GM18909 (cell line): ENCODE data around the gene CAT.
A peak's percentile ranks its signal among the peaks of the same experiment; 100 is the strongest.
"Not testable (repeated sequence)": the region's sequence is repeated elsewhere in the genome, so short reads cannot be mapped to it uniquely, and the experiment has no call there.

Experiments
- ATAC-seq: cut with Tn5 transposase; IDR thresholded peaks from one replicate; pipeline ENCODE4 v1.9.1; 2021; ENCODE audit warnings: mild to moderate bottlenecking; ENCODE audit not compliant: unreplicated experiment, poor library complexity

CAT gene

DNA sequence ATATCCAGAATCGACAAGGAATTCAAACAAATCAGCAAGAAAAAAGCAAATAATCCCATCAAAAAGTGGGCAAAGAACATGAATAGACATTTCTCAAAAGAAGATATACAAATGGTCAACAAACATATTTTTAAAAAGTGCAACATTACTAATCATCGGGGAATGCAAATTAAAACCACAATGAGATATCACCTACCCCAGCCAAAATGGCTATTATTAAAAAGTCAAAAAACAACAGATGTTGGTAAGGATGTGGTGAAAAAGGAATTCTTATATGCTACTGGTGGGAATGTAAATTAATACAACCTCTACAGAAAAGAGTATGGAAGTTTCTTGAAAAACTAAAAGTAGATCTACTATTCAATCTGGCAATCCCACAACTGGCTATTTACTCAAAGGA lies 13.9 kb upstream of the CAT start:
- not testable (repeated sequence) for ATAC-seq

DNA sequence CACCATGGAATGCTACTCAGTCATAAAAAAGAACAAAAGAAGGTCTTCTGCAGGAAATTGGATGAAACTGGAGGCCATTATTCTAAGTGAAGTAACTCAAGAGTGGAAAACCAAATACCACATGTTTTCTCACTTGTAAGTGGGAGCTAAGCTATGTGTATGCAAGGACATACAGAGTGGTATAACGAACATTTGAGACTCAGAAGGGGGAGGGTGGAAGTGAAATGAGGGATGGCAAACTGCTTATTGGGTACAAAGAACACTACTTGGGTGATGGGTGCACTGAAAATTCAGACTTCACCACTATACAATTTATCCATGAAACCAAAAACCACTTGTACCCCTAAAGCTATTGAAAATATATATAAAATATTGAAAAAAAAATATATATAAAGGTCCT lies 13.4 kb upstream of the CAT start:
- ATAC-seq = no peak

DNA sequence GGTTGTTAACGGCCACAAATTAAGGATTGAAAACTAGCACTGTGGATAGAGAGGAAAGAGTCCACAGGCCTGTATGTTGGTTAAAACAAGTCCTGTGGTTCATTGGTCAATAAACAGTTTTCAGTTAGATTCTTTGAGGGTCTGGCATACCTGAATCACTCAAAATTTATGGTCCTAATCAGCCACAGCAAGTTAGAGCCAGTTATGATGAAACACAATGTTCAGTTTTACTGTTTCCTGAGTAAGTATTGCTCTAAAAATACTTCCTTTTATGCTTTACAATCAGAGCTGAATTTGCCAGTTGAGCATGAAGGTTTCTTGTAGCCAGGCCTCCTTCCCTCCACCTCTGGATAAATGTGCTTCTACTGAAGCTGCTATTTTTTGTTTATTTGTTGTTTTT lies 12.9 kb upstream of the CAT start:
- no peak for ATAC-seq

GRCh38 chr11:34426766-34427185 lies 12.0 kb upstream of the CAT start:
- no peak for ATAC-seq

DNA sequence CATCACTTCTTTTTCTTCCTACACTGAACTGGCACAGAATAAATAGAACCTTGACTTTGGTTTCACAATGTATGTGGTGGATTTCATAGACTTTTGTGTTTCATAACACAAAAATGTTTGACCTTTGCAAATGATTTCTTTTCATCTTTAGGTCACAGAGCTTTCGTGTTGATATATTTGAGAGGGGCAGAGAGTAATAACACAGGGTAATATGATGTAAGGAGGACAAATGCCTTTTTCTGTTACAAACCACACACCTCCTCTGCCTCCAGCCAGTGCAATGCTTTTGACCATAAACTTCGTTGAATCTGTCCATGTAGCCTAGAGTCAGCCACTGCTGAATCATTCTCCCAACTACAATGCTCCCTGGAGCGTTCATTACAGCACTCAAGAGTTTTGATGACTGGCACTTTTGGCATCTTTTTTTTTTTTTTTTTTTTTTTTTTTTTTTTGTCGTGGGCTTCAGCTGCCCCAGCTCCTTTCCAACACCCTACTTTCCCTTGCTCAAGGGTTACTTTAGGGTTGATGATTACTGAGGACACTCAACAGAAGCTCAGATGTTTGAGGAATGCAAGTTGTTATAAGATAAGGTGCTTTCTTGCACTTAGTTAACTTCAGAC lies 11.4 kb upstream of the CAT start:
- no peak for ATAC-seq

- ATAC-seq = no peak
These were observed 6.8 kb upstream of the CAT start for GRCh38 chr11:34431979-34432378.

DNA sequence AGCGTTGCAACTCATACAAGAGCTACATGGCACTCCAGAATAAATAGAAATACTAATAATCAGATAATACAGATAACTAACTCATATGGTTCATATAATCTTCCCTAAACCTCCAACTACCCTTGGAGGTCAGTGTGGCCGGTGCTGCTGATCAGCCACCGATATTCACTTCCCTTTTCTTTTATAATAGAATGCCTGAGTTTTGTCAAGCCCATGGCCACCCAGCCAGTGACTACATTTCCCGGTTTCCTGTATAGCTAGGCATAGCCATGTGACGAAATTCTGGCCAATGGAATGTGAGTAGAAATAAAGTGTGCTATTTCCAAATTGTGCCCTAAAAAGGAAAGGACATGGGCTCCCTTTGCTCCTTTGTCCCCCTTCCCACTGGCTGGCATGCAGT lies 5.9 kb upstream of the CAT start:
- ATAC-seq = no peak

- no peak for ATAC-seq
These were observed 4.8 kb upstream of the CAT start for GRCh38 chr11:34433899-34434298.

DNA sequence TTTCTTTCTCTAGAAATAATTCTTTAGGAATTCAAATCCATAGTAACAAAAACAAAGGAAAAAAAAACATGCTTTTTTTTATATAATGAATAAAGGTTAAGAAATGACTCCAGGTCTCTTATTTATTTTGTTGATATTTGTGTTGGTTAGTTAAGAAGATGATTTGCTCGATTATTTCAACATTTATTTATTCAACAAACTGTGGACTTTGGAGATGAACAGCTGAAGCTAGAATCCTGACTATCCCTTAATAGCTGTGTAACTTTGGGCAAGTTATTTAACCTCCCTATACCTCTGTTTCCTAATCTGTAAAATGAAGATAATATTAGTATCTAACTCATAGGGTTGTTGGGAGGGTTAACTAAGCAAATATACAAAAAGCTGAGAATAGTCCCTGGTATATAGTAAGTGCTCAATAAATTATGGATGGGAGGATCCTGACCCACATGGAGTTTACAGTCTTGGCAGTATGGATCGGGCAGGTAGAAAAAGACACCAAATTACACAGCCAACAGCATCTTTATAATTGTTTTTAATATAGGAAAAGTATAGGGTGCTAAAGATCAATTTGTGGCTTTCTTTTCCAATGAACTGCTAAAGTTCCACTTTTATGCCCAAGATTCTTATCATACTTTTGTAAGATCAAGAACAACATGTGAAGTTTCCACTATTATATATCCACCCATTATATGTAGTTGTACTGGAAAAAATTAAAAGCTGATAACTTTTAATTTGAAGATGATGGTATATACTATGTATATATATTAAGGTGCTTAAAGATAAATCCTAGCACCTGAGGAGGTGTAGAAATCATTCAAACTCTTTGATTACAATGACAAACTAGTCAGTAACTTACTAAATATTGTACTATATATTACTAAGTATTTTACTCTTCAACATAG lies 1.3 kb upstream of the CAT start:
- ATAC-seq = no peak

DNA sequence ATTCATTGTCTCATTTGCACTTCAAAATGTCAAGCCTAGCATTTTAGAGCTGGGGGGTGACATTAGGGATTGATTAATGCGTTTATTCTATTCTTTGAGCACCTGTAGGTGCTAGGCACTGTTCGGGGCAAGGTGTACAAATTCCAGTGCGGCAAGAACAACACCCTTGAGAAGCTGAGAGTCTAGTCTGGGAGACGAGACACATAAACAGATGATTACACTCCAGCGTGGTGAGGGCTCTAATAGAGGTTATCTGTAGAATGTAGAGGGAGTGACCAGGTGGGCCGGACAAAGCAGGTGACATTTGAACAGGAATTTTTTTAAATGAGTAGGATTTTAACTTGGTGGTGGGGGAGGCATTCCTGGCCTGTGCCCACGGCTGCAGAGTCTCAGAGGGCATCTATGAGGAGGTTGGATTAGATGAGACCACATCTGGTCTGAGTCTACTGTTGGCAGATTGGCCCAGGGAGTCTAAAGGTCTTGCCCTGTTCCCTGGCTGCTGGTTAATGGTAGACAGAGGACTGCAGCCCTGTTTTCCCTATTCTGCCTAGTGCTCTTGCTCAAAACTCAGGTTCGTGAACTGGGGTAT lies 970 bp downstream of the CAT start:
- no peak for ATAC-seq

- no peak for ATAC-seq
These were observed 3.1 kb downstream of the CAT start for GRCh38 chr11:34441814-34442213.

GRCh38 chr11:34443136-34443535 lies 4.4 kb downstream of the CAT start:
- no peak for ATAC-seq

DNA sequence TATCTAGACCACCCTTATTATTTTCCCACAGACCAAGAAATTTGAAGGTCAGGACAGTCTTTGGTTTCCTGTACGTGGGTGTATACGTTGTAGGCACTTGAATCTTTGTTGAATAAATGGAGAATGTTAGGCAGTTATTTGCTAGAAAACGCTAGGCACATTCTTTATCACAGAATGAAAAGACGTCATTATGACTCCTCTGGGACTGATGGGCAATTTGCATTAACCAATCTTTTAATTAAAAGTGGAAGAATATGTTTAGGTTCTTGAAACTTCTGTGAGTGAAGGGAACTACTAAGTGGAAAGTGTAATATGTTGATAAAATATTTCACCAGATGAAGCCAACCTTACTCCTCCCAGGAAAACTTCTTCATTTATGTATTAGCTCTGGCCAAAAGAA lies 5.7 kb downstream of the CAT start:
- ATAC-seq = no peak

- no peak for ATAC-seq
These were observed 7.2 kb downstream of the CAT start for GRCh38 chr11:34445956-34446355.

GRCh38 chr11:34446386-34446785 lies 7.7 kb downstream of the CAT start:
- no peak for ATAC-seq

DNA sequence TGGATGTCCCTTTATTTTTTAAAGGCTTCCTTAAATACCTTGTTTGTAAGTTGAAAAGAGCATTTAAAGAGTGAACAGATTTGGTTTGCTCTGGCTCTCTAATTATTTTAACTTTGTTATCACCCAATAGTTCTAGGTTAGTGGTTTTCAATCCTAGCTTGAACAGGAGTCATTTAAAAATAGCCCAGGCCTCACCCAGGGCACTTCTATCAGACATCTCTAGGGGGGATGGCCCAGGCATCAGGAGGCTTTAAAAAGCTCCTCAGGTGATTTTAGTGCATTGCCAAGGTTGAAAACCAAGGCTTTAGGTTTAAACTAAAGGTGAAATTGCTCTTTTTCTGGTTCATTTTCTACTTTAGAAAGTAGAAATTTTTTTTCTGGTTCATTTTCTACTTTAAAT lies 8.3 kb downstream of the CAT start:
- no peak for ATAC-seq

GRCh38 chr11:34448223-34448994 lies 9.7 kb downstream of the CAT start:
- peak; percentile 12 for ATAC-seq

GRCh38 chr11:34449013-34449412 lies 10.3 kb downstream of the CAT start:
- ATAC-seq = peak; percentile 64

DNA sequence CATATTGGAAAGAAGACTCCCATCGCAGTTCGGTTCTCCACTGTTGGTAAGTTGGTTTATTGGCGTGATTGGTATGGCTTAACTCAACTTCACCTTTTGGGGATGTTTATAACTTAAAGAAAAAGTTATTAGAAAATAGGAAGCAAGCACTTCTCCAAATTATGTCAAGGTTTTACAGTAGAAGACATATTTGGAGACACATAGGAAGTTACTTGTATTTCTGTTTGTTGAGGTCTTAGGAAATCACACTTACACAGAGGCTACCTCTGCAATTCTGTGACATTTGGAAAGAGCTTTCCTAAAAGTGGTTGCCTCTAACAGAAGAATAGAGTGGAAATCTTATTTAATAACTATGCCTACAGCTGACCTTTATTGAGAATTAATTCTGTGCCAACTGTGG lies 12.3 kb downstream of the CAT start:
- no peak for ATAC-seq

DNA sequence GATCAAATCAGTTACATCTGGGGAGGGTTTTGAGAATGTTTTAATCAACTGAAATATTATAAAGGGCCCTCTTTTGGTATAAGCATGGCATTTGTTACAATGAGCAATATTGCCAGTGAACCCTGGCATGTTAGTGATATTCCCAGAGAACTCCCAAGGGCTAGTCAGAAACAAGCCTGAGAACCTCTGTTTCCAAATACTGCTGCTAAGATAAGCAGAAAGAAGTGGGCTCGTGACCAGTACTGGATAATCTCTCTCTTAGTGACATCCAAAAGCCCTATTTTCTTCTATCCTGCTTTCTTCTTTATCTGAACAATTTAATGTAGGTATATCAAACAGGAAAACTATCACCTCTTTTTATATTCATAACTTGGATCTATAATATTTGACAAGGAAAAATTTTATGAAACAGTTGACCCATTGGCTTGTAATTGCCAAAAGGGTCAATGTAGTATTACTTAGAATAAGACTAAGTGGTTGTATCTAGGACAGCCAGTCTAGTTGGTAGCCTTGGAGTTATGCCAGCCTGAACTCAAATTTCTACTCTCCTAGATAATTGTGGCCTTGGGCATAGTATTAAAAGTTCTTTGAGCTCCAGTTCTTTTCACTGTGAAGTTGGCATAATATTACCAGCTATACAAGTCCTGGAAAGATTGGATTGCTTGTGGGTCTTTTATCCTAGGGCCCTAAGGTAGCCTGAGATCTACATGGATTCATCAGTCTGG lies 15.7 kb downstream of the CAT start:
- ATAC-seq = no peak
